CD4-positive, alpha-beta T cell treated with Interferon alpha-2 for 1 hour (primary cell): ENCODE measurements around the gene EEF2KMT.
"Not testable (repeated sequence)": the region's sequence is repeated elsewhere in the genome, so short reads cannot be mapped to it uniquely, and the experiment has no call there.

ENCODE experiments used
- DNase-seq, 2 donors: peaks; one replicate each; pipeline ENCODE4 v3.0.0-alpha.2; 2020 to 2022

The EEF2KMT gene

GRCh38 chr16:5095145-5095830 lies 2.3 kb downstream of the EEF2KMT start:
- not testable (repeated sequence) for DNase-seq

DNA sequence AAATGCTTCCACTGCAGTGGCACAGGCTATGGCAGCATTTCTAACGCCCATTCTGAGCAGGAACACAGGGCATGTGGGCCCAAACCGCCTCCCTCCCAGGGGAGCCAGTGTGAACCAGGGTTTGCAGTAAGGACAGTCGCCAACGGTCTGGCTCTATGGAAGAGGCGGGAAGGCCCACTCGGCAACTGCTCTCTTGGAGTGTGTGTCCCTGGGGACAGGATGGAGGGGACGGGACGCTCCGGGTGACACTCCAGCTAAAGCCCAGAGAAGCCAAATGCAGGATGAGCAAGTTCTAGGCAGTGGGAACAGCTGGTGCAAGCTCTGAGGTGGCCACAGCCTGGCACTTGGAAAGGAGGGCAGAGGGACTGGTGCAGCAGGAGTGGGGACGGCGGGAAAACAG lies 3.8 kb downstream of the EEF2KMT start:
- DNase-seq = not testable (repeated sequence)

DNA sequence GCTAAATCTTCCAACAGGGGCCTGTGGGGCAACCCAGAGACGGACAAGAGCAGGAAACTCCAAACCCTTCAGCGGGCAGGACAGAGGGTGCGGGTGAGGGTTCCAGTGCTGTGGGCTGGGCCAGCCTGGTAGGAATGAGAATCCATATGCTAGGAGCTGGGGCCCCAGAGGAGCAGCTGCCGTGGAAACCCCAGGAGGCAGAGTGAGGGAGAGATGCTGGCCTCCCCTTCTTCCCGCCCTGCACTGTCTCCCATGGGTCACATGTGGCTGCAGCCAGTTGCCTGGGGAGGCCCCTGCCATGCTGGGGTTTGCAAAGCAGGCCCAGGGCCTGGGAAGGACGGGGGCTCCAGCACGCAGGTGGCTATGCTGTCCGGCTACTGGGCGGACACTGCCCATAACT lies 4.5 kb downstream of the EEF2KMT start:
- not testable (repeated sequence) for DNase-seq

DNA sequence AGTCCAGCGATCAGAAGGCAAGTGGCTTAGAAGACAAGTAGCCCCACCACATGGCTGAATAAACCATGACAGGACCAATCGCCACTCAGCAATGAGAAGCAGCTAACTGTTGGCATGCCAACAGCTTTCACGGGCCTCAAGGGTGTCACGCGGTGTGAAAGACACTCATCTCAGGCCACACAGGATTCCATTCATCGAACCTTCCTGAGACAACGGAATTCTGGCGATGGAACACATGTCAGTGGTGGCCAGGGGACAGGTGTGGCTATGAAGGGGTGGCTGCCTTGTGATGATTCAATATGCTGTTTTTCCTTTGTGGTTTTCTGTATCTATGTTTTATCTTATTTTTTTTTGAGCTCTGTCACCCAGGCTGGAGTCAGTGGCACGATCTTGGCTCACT lies 7.0 kb downstream of the EEF2KMT start:
- not testable (repeated sequence) for DNase-seq

- not testable (repeated sequence) for DNase-seq
Measured at GRCh38 chr16:5089911-5090555, 7.6 kb downstream of the EEF2KMT start.

GRCh38 chr16:5088936-5089335 lies 8.7 kb downstream of the EEF2KMT start:
- not testable (repeated sequence) for DNase-seq

DNA sequence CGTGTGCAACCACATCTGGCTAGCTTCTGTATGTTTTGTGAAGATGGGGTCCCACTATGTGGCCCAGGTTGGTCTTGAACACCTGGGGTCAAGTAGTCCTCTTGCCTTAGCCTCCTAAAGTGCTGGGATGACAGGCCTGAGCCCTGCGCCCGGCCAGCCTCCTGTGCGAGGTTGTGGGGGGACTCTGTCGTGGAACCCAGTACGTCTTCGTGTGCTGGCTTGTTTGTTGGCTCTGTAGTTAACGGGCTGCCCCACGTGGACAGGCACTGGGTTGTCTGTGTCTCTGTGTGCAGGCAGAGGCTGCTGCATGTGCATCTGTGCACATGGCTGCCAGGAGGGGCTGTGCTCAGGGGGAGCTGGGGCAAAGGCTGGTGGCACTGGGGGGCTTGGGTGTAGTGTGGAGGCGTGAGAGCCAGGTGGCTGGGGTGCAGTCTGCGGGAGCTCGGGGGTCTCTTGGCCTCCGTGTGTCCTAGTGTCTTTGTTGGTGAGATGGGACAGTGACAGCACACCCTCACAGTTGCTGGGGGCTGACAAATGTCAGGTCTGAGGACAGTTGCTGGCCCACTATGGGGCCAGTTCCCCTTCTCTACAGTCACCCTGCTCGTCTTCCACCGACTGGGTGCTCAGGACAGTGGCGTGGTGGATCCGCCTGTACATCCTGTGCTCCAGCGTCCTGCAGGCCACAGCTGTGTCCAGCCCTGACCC lies 9.4 kb downstream of the EEF2KMT start:
- not testable (repeated sequence) for DNase-seq

GRCh38 chr16:5085716-5086115 lies 11.9 kb downstream of the EEF2KMT start:
- DNase-seq = not testable (repeated sequence)

DNA sequence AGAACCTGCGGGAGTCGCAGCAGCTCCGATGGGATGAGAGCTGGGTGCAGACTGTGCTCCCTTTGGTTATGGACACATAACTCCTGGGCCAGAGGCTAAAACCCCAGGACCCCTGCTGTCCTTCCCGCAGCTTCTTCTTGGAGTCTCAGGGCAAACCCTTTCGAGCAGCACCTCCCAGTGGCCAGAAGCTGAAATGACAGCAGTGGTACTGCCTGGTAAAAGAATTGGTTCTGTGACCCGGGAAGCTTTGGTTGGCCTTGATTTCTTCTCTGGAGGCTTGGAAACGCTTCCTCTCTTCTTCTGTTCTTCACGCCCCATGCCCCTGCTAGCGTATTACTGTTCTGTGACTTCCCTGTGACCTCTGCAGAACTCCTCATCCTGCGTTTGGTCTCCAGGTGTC lies 12.8 kb downstream of the EEF2KMT start:
- DNase-seq = peak; percentile 35 to 67

- not testable (repeated sequence) for DNase-seq
Measured at GRCh38 chr16:5084099-5084731, 13.4 kb downstream of the EEF2KMT start.

DNA sequence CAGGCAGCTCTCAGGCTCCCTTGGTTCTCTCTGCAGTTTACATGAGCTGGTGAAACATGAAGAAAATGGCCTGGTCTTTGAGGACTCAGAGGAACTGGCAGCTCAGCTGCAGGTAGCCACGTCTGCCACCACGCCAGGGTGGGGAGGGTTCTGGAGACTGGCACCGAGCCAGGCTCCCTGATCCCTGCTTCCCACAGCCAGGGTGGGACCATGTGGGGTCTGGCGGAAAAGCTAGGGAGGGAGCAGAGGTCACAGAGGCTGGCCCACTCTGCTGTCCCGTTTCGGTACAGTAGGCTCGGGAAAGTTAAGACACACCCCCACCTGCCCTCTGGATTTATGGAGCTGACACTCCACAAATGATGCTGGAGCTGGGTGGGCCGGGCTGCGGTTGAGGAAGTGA lies 13.9 kb downstream of the EEF2KMT start:
- DNase-seq = not testable (repeated sequence)

DNA sequence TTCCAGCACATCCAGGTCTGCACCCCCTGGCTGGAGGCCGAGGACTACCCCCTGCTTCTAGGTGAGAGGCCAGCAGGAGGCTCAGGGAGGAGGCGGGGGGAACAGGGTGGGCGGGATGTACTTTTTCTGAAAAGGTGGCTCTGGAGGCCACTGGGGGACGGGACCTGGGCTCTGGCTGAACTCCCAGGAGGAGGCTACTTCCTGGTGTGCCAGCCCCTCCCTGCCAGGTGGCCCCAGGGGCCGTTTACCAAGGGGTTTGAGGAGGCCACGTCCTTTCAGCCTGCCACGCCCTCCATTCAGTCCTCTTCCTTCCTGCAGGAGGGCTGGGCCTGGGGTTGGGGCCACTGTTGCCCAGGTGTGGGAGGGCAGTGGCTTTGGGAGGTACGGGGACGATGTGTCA lies 16.6 kb downstream of the EEF2KMT start:
- not testable (repeated sequence) for DNase-seq

DNA sequence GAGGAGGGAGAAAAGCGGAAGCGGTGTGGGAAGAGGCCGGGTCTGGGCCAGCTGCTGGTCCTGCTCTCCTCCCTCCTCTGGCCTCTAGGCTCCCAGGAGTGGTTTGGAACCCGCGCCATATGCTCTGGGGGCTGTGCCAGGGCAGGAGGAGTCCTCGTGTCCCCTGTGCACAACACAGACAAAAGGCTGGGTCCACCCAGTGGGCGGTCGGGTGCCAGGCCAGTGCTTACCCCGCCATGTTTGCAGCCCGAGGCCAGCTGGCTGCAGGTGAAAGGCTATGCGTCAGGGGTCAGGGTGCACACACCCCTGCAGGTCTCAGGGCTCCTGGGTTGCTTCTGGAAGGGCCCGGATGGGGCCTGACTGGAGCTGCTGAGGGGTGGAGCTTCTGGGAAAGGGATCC lies 17.1 kb downstream of the EEF2KMT start:
- not testable (repeated sequence) for DNase-seq

- no peak for DNase-seq
Measured at GRCh38 chr16:5078626-5079025, 19.0 kb downstream of the EEF2KMT start.

DNA sequence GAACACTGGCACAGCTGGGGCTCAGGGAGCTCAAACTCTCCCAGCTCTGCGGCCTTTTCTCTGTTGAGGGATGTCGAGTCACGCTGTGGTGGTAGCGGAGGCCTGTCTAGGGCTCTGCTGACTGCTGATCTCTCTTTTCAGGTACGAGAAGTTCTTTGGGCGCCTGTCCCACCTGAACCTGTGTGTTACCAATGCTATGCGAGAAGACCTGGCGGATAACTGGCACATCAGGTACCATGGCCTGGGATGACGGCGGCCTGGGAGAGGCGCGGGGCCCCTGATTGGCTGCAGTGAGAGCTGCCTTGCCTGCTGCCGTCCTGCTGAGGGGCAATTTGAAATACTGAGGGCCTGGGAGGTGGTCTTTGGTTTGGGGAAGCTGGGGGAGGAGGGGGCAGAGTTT lies 20.3 kb downstream of the EEF2KMT start:
- DNase-seq = no peak

- DNase-seq = no peak
Measured at GRCh38 chr16:5075637-5076036, 22.0 kb downstream of the EEF2KMT start.

DNA sequence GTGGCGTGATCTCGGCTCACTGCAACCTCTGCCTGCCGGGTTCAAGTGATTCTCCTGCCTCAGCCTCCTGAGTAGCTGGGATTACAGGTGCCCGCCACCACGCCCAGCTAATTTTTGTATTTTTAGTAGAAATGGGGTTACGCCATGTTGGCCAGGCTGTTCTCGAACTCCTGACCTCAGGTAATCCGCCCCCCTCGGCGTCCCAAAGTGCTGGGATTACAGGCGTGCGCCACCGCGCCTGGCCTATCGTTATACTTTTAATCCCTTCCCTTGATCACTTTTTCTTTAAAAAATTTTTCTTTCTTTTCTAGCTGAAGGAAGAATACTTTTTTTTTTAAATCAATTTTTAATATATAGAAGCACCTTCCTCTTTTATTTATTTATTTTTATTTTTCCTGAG lies 23.8 kb downstream of the EEF2KMT start:
- DNase-seq = not testable (repeated sequence)

DNA sequence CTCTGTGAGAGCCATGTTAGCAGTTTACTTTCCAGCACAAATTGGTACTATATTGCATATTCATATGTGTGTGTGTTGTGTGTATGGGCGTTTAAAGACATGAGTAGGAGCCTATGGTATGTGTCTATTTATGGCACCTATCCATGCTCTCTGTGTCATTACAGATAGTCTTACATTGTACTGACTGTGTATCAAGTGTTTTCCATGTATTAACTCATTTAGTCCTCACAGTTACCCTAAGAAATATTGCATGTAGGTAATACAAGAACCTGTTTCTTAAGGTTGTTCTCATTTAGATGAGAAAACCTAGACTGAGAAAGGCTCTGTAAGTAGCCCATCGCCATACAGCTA lies 24.3 kb downstream of the EEF2KMT start:
- no peak for DNase-seq

GRCh38 chr16:5072334-5073278 lies 25.0 kb downstream of the EEF2KMT start:
- no peak for DNase-seq

GRCh38 chr16:5071681-5072333 lies 25.8 kb downstream of the EEF2KMT start, which contains the start of gene ALG1:
TSS of gene ALG1 (plus strand) at chr16:5071843. CDS start at chr16:5071850, 7 bp downstream.
- DNase-seq = peak; percentile 89 to 92

- DNase-seq = no peak
Measured at GRCh38 chr16:5071341-5071680, 26.3 kb downstream of the EEF2KMT start.
